A549 (cell line): ENCODE data around the gene KIF4B. TPM values are rescaled to one million over a fixed set of nuclear protein-coding genes. Genes with fewer than 3 reads are reported as not detected.
"Not testable (repeated sequence)": the region's sequence is repeated elsewhere in the genome, so short reads cannot be mapped to it uniquely, and the experiment has no call there.

Experiments
- ATAC-seq, 2 experiments: fragments of 200-7000 bp in 1 of 2; fragments of >200 bp in 1 of 2; cut with Nextera tagmentation in 1 of 2; cut with Tn5 transposase in 1 of 2; 3 replicates each; pipeline versions ENCODE4 v1.8.0 to v1.9.1; 2018 to 2020; ENCODE audit warnings: mild to moderate bottlenecking in 1 of 2, moderate library complexity in 1 of 2
- CTCF ChIA-PET: fragments of 300-600 bp; sonication (Branson Sonifier 250); formaldehyde crosslinking; extraction: SDS; loops from one replicate; lab custom pipeline; 2021; ENCODE audit warnings: antibody characterized with exemption, inconsistent platforms; lab: Yijun Ruan, JAX
- POLR2A ChIA-PET: fragments of 350-600 bp; formaldehyde crosslinking; extraction: SDS; loops from one replicate; lab custom pipeline; 2021; ENCODE audit warnings: antibody characterized with exemption, inconsistent platforms; lab: Yijun Ruan, JAX
- DNase-seq, 2 experiments: peaks; one replicate each; pipeline versions ENCODE4 v3.0.0 to v3.0.0-alpha.2; 2011 to 2016; ENCODE audit warnings: low read depth in 1 of 2, low spot score in 1 of 2
- FAIRE-seq: peaks from 2 replicates; lab custom pipeline; 2011; peaks lifted over from hg19 to GRCh38; lab: Jason Lieb, UNC
- H3K27ac ChIP-seq, 2 experiments: fragments of >200 bp; sonication (Bioruptor Twin); formaldehyde crosslinking; 3 replicates each; pipeline ENCODE4 v1.5.1; 2016 to 2017
- H3K4me1 ChIP-seq: fragments of >200 bp; sonication (Bioruptor Twin); formaldehyde crosslinking; 3 replicates; pipeline ENCODE4 v1.6.1; 2016
- H3K4me2 ChIP-seq: fragments of >200 bp; sonication (Bioruptor Twin); formaldehyde crosslinking; 3 replicates; pipeline ENCODE4 v1.6.1; 2016
- H3K4me3 ChIP-seq: fragments of >200 bp; sonication (Bioruptor Twin); formaldehyde crosslinking; 3 replicates; pipeline ENCODE4 v1.5.1; 2016
- H3K9me3 ChIP-seq: fragments of >200 bp; sonication (Bioruptor Twin); formaldehyde crosslinking; 3 replicates; pipeline ENCODE4 v1.6.1; 2016
- CBX2 ChIP-seq: fragments of 200-600 bp; sonication (generic); IDR thresholded peaks from 2 replicates; pipeline ENCODE4 v1.6.1; 2016; ENCODE audit warnings: low read depth, mild to moderate bottlenecking, borderline replicate concordance
- CEBPB ChIP-seq, 2 experiments: fragments of >200 bp in 1 of 2; sonication (Bioruptor Twin) in 1 of 2; formaldehyde crosslinking in 1 of 2; IDR thresholded peaks; 2 replicates each; pipeline ENCODE4 v1.6.1; 2012 to 2016
- CHD2 ChIP-seq: fragments of 150-350 bp; IDR thresholded peaks from 2 replicates; pipeline ENCODE4 v1.6.1; 2014; ENCODE audit warnings: low read length; ENCODE audit not compliant: partially characterized antibody
- EHF ChIP-seq: fragments of 250-450 bp; sonication (Bioruptor Pico); IDR thresholded peaks from 2 replicates; pipeline ENCODE4 v1.5.0; 2020; ENCODE audit warnings: mild to moderate bottlenecking
- FOSL2 ChIP-seq, 2 experiments: fragments of 450-650 bp in 1 of 2; fragments of >200 bp in 1 of 2; sonication (Bioruptor Twin) in 1 of 2; formaldehyde crosslinking; IDR thresholded peaks; 2 replicates each; pipeline versions ENCODE4 v1.5.0 to v1.6.1; 2016 to 2020; ENCODE audit warnings: mild to moderate bottlenecking in 1 of 2, moderate library complexity in 1 of 2
- FOXS1 ChIP-seq: fragments of 250-450 bp; sonication (Bioruptor Pico); IDR thresholded peaks from 2 replicates; pipeline ENCODE4 v1.5.0; 2020; ENCODE audit warnings: mild to moderate bottlenecking, moderate library complexity
- HDAC2 ChIP-seq: fragments of 200-600 bp; sonication (generic); IDR thresholded peaks from 2 replicates; pipeline ENCODE4 v1.6.1; 2016
- HOXA7 ChIP-seq: fragments of 250-450 bp; sonication (Bioruptor Pico); IDR thresholded peaks from 2 replicates; pipeline ENCODE4 v1.5.0; 2020; ENCODE audit warnings: mild to moderate bottlenecking, moderate library complexity
- KDM1A ChIP-seq: fragments of 200-600 bp; sonication (generic); IDR thresholded peaks from 2 replicates; pipeline ENCODE4 v1.6.1; 2016; ENCODE audit warnings: low read depth, mild to moderate bottlenecking
- KDM5A ChIP-seq: fragments of 200-600 bp; sonication (generic); IDR thresholded peaks from 2 replicates; pipeline ENCODE4 v1.6.1; 2016; ENCODE audit warnings: antibody characterized with exemption, mild to moderate bottlenecking
- MAFK ChIP-seq: fragments of 450-650 bp; IDR thresholded peaks from 2 replicates; pipeline ENCODE4 v1.6.1; 2014; ENCODE audit not compliant: partially characterized antibody
- POLR2AphosphoS2 ChIP-seq: conservative IDR thresholded peaks from 2 replicates; pipeline ENCODE4 v1.6.1; 2012; ENCODE audit warnings: low read length, improper control_type of control experiment, inconsistent platforms
- RAD21 ChIP-seq, 2 experiments: fragments of >200 bp in 1 of 2; sonication (Bioruptor Twin) in 1 of 2; formaldehyde crosslinking in 1 of 2; IDR thresholded peaks in 1 of 2; conservative IDR thresholded peaks in 1 of 2; 2 replicates in 1 of 2; 3 replicates in 1 of 2; pipeline ENCODE4 v1.6.1; 2012 to 2018; ENCODE audit warnings: inconsistent platforms in 1 of 2
- RCOR1 ChIP-seq: fragments of 150-350 bp; IDR thresholded peaks from 2 replicates; pipeline ENCODE4 v1.6.1; 2014; ENCODE audit warnings: antibody characterized with exemption, low read length, low read depth
- SMC3 ChIP-seq: fragments of >200 bp; sonication (Bioruptor Twin); formaldehyde crosslinking; IDR thresholded peaks from 3 replicates; pipeline ENCODE4 v1.6.1; 2018; ENCODE audit warnings: inconsistent platforms
- SREBF2 ChIP-seq: fragments of 450-650 bp; IDR thresholded peaks from 2 replicates; pipeline ENCODE4 v1.6.1; 2014; ENCODE audit warnings: mild to moderate bottlenecking, moderate library complexity
- ZNF302 ChIP-seq: fragments of 250-450 bp; sonication (Bioruptor Pico); IDR thresholded peaks from 2 replicates; pipeline ENCODE4 v1.9.0; 2021; ENCODE audit warnings: inconsistent platforms, mild to moderate bottlenecking, moderate library complexity
- WGBS: methylation state at CpG from one replicate; pipeline ENCODE4 v1.1.6; 2017; ENCODE audit errors: missing lambda C conversion rate; 5-methylcytosine and 5-hydroxymethylcytosine counted together
- polyA plus RNA-seq, 4 experiments: library from polyadenylated mRNA; depleted of rRNA in 3 of 4; stranded (reverse); fragments of >200 nt; fragmentation: RNase III in 1 of 4; extraction: RNeasy Plus Mini Kit Qiagen cat#74134 plus additional on column Dnase treatment in 1 of 4; gene quantifications; 2 replicates in 3 of 4; 3 replicates in 1 of 4; pipeline ENCODE4 v1.2.3, GENCODE V29; 2011 to 2017
- TF ChIP-seq, protein P1 (sequence below): fragments of >200 bp; sonication (Bioruptor Twin); formaldehyde crosslinking; IDR thresholded peaks from 2 replicates; pipeline ENCODE4 v1.6.1; 2016
- TF ChIP-seq, protein P2 (sequence below): fragments of >200 bp; sonication (Bioruptor Twin); formaldehyde crosslinking; IDR thresholded peaks from 3 replicates; pipeline ENCODE4 v1.5.1; 2016
- TF ChIP-seq, protein P3 (sequence below): fragments of 250-450 bp; sonication (Bioruptor Pico); IDR thresholded peaks from 2 replicates; pipeline ENCODE4 v1.5.0; 2020; ENCODE audit warnings: low read depth, mild to moderate bottlenecking, moderate library complexity
- TF ChIP-seq, protein P4 (sequence below): fragments of 150-350 bp; IDR thresholded peaks from 2 replicates; pipeline ENCODE4 v1.6.1; 2014; ENCODE audit warnings: low read depth, mild to moderate bottlenecking, low read length
- TF ChIP-seq, protein P5 (sequence below): fragments of 200-600 bp; sonication (generic); IDR thresholded peaks from 2 replicates; pipeline ENCODE4 v1.6.1; 2016; ENCODE audit warnings: antibody characterized with exemption, mild to moderate bottlenecking, moderate library complexity

The KIF4B gene
- polyA plus RNA-seq, 2 of the 4 experiments (the other 2 are of a cell fraction), result 0.05 to 0.13 TPM

DNA sequence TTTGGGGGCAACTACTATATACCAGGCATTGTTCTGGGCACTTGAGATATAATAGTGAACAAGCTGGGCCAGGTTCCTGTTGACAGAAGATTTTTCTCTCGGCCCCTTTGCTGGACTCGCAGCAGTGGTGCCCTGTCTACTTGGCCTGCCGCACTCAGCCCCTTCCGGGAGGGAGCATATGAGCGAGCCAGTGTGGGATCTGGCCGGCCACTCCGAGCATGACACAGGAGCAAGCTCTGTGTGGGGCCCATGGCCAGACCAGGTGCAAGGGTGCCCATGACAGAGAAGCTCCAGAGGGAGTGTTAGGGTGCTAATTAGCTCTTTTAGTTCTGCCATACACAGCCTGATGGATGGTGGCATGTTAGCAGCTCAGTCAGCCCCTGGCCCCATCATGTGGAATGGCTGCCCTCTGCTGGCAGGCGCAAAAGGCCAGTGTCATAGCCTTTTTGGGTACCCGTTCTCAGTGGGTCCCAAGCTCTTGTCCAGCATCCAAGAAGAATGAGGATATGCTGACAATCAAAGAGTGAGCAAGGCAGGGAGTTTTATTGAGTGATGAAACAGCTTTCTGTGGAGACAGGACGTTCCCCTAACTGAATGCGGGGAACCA is 9.3 kb upstream of the KIF4B start:
- ChIA-PET POLR2A (no interaction called here), CTCF (interaction anchor here (1.0 to 3.7 kb wide), 14 partner anchors 12 to 377 kb away, joined by 3 to 27 read pairs (median 4); no protein-coding TSS in a partner anchor)
- peak in 1 of 2 experiments; percentile 45 for DNase-seq

DNA sequence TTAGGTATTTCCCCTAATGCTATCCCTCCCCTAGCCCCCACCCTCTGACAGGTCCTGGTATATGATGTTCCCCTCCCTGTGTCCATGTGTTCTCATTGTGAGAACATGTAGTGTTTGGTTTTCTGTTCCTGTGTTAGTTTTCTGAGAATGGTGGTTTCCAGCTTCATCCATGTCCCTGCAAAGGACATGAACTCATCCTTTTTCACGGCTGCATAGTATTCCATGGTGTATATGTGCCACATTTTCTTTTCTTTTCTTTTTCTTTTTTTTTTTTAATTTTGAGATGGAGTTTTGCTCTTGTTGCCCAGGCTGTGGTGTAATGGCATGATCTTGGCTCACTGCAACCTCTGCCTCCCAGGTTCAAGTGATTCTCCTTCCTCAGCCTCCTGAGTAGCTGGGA is 7.3 kb upstream of the KIF4B start:
- CTCF ChIA-PET, POLR2A ChIA-PET: not testable (repeated sequence)

More for the DNA sequence above, 9.3 kb upstream of the KIF4B start:
- no peak overlapping the region for H3K4me3 ChIP-seq
- H3K27ac ChIP-seq, result no peak overlapping the region
- TF ChIP-seq EHF (CRISPR knock-in tag), result no peak
- TF ChIP-seq, protein P1, sequence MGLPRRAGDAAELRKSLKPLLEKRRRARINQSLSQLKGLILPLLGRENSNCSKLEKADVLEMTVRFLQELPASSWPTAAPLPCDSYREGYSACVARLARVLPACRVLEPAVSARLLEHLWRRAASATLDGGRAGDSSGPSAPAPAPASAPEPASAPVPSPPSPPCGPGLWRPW, result no peak
- TF ChIP-seq MAFK, result no peak
- TF ChIP-seq CEBPB (IDR thresholded peaks at IDR 0.05), result no peak
- peak; percentile 59 for TF ChIP-seq SMC3
- TF ChIP-seq SREBF2, result no peak
- TF ChIP-seq CHD2, result no peak
- no peak for TF ChIP-seq HDAC2
- TF ChIP-seq RAD21 (conservative IDR thresholded peaks at IDR 0.05 in 1 of 2, IDR thresholded peaks at IDR 0.05 in 1 of 2), result peak; percentile 70 to 80
- TF ChIP-seq CBX2, result no peak
- TF ChIP-seq KDM1A, result no peak
- TF ChIP-seq, protein P2, sequence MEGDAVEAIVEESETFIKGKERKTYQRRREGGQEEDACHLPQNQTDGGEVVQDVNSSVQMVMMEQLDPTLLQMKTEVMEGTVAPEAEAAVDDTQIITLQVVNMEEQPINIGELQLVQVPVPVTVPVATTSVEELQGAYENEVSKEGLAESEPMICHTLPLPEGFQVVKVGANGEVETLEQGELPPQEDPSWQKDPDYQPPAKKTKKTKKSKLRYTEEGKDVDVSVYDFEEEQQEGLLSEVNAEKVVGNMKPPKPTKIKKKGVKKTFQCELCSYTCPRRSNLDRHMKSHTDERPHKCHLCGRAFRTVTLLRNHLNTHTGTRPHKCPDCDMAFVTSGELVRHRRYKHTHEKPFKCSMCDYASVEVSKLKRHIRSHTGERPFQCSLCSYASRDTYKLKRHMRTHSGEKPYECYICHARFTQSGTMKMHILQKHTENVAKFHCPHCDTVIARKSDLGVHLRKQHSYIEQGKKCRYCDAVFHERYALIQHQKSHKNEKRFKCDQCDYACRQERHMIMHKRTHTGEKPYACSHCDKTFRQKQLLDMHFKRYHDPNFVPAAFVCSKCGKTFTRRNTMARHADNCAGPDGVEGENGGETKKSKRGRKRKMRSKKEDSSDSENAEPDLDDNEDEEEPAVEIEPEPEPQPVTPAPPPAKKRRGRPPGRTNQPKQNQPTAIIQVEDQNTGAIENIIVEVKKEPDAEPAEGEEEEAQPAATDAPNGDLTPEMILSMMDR, result peak; percentile 59
- TF ChIP-seq HOXA7 (CRISPR knock-in tag), result no peak
- TF ChIP-seq, protein P3, sequence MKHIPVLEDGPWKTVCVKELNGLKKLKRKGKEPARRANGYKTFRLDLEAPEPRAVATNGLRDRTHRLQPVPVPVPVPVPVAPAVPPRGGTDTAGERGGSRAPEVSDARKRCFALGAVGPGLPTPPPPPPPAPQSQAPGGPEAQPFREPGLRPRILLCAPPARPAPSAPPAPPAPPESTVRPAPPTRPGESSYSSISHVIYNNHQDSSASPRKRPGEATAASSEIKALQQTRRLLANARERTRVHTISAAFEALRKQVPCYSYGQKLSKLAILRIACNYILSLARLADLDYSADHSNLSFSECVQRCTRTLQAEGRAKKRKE (CRISPR knock-in tag), result no peak
- no peak for TF ChIP-seq RCOR1
- no peak for TF ChIP-seq FOSL2 (IDR thresholded peaks at IDR 0.05)
- no peak for TF ChIP-seq FOSL2 (CRISPR knock-in tag; IDR thresholded peaks at IDR 0.05)
- TF ChIP-seq, protein P4, sequence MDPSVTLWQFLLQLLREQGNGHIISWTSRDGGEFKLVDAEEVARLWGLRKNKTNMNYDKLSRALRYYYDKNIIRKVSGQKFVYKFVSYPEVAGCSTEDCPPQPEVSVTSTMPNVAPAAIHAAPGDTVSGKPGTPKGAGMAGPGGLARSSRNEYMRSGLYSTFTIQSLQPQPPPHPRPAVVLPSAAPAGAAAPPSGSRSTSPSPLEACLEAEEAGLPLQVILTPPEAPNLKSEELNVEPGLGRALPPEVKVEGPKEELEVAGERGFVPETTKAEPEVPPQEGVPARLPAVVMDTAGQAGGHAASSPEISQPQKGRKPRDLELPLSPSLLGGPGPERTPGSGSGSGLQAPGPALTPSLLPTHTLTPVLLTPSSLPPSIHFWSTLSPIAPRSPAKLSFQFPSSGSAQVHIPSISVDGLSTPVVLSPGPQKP, result no peak
- no peak for TF ChIP-seq KDM5A
- TF ChIP-seq ZNF302 (CRISPR knock-in tag), result no peak
- H3K4me2 ChIP-seq, result no peak overlapping the region
- no peaks in the 10 kb centered on the region for H3K4me1 ChIP-seq
- no peak for FAIRE-seq
- ATAC-seq, result peak; percentile 87 to 97
- H3K9me3 ChIP-seq, result no peaks in the 10 kb centered on the region
- 66% methylated on average over 10 of the region's 11 CpGs for WGBS

DNA sequence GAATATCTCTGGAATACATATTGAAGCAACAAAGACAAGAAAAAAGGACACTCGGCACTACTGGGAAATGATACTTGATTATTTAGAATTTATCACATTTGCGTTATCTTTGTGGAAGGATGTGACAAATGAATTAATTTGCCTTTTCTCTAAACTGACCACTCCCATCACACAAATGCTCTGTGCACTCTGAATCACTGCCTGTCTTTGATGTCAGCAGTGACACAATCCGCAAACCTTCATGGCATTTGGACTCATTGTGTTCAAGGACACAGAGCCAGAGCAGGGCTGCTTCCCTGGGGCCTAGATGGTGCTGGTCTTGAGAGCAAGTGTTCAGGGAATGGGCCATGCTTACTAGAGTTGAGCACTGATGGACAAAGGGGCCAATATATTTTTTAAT is 4.9 kb upstream of the KIF4B start:
- Histone ChIP-seq H3K4me2 (no peak overlapping the region), H3K4me3 (no peak overlapping the region), H3K9me3 (no peaks in the 10 kb centered on the region), H3K4me1 (no peaks in the 10 kb centered on the region), H3K27ac (no peak overlapping the region)
- DNase-seq (no peak), FAIRE-seq (no peak), ATAC-seq (no peak)
- ChIA-PET POLR2A (no interaction called here), CTCF (no interaction called here)
- WGBS, result 62% methylated on average over 3 of the region's 3 CpGs
- TF ChIP-seq, protein P5, sequence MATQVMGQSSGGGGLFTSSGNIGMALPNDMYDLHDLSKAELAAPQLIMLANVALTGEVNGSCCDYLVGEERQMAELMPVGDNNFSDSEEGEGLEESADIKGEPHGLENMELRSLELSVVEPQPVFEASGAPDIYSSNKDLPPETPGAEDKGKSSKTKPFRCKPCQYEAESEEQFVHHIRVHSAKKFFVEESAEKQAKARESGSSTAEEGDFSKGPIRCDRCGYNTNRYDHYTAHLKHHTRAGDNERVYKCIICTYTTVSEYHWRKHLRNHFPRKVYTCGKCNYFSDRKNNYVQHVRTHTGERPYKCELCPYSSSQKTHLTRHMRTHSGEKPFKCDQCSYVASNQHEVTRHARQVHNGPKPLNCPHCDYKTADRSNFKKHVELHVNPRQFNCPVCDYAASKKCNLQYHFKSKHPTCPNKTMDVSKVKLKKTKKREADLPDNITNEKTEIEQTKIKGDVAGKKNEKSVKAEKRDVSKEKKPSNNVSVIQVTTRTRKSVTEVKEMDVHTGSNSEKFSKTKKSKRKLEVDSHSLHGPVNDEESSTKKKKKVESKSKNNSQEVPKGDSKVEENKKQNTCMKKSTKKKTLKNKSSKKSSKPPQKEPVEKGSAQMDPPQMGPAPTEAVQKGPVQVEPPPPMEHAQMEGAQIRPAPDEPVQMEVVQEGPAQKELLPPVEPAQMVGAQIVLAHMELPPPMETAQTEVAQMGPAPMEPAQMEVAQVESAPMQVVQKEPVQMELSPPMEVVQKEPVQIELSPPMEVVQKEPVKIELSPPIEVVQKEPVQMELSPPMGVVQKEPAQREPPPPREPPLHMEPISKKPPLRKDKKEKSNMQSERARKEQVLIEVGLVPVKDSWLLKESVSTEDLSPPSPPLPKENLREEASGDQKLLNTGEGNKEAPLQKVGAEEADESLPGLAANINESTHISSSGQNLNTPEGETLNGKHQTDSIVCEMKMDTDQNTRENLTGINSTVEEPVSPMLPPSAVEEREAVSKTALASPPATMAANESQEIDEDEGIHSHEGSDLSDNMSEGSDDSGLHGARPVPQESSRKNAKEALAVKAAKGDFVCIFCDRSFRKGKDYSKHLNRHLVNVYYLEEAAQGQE, result no peak
- TF ChIP-seq, protein P3 (CRISPR knock-in tag), result no peak
- TF ChIP-seq EHF (CRISPR knock-in tag) (no peak), FOXS1 (CRISPR knock-in tag) (no peak), POLR2AphosphoS2 (no peak)

More for the DNA sequence above, 7.3 kb upstream of the KIF4B start:
- H3K4me3 ChIP-seq, H3K4me2 ChIP-seq, H3K4me1 ChIP-seq, H3K9me3 ChIP-seq, H3K27ac ChIP-seq, FAIRE-seq, ATAC-seq, DNase-seq: not testable (repeated sequence)
- 24% methylated on average over 1 of the region's 1 CpG for WGBS
